Spinal cord (tissue), 10 donors: ENCODE results near the gene TMEM106B. TPM values are rescaled to one million over a fixed set of nuclear protein-coding genes. Genes with fewer than 3 reads are reported as not detected.

Experiments
- DNase-seq, 6 donors: peaks; one replicate each; pipeline versions ENCODE4 v3.0.0 to v3.0.0-alpha.2; 2013 to 2015; ENCODE audit warnings: low spot score in 6 of 6, low read depth in 4 of 6
- H3K27ac ChIP-seq: one replicate; pipeline ENCODE4 v1.5.1; 2013; ENCODE audit warnings: low read depth, low read length, control low read depth
- H3K27me3 ChIP-seq: one replicate; pipeline ENCODE4 v1.6.1; 2013; ENCODE audit warnings: low read length; ENCODE audit not compliant: control insufficient read depth, insufficient read depth
- H3K36me3 ChIP-seq: one replicate; pipeline ENCODE4 v1.6.1; 2013; ENCODE audit warnings: low read length; ENCODE audit not compliant: control insufficient read depth, insufficient read depth
- H3K4me1 ChIP-seq: one replicate; pipeline ENCODE4 v1.6.1; 2013; ENCODE audit warnings: low read length; ENCODE audit not compliant: control insufficient read depth, insufficient read depth
- H3K4me3 ChIP-seq: one replicate; pipeline ENCODE4 v1.5.1; 2013; ENCODE audit warnings: low read depth, low read length, control low read depth
- H3K9me3 ChIP-seq: one replicate; pipeline ENCODE4 v1.6.1; 2013; ENCODE audit warnings: low read length; ENCODE audit not compliant: control insufficient read depth, insufficient read depth
- WGBS: methylation state at CpG from one replicate; pipeline ENCODE4 v1.1.5; 2013; ENCODE audit warnings: missing lambda C conversion rate; ENCODE audit not compliant: insufficient coverage; 5-methylcytosine and 5-hydroxymethylcytosine counted together
- polyA plus RNA-seq, 2 donors: library from polyadenylated mRNA; unstranded; fragments of 120-200 nt; gene quantifications; one replicate each; pipeline ENCODE4 v1.2.1, GENCODE V29; 2013; ENCODE audit not compliant: insufficient read length in 2 of 2
- total RNA-seq, 2 donors: library from RNA; depleted of rRNA in 1 of 2; stranded (reverse); fragments of 120-200 nt in 1 of 2; fragments of >200 nt in 1 of 2; gene quantifications; one replicate each; pipeline versions ENCODE4 v1.2.3 to v1.2.4, GENCODE V29; 2013 to 2014
- donor health status: healthy.

The TMEM106B gene
- total and polyA plus RNA-seq, 4 donors = 40.9 to 120 (median 72.4) TPM

GRCh38 chr7:12199363-12199762 is 11.7 kb upstream of the TMEM106B start:
- Histone ChIP-seq H3K27me3 (no peaks in the 10 kb centered on the region), H3K9me3 (no peaks in the 10 kb centered on the region), H3K4me3 (no peak overlapping the region), H3K36me3 (no peaks in the 10 kb centered on the region), H3K27ac (no peak overlapping the region), H3K4me1 (no peaks in the 10 kb centered on the region)
- DNase-seq = no peak

GRCh38 chr7:12207046-12207445 is 4.0 kb upstream of the TMEM106B start:
- 31% methylated on average over 1 of the region's 2 CpGs for WGBS
- Histone ChIP-seq H3K27me3 (peaks cover 2% of the 10 kb centered on the region), H3K4me1 (no peaks in the 10 kb centered on the region), H3K9me3 (no peaks in the 10 kb centered on the region), H3K27ac (no peak overlapping the region), H3K4me3 (no peak overlapping the region), H3K36me3 (no peaks in the 10 kb centered on the region)
- DNase-seq = peak in 2 of 6 donors; percentile 13 to 17

GRCh38 chr7:12209221-12209620 is 1.9 kb upstream of the TMEM106B start:
- peak in 1 of 6 donors; percentile 63 for DNase-seq
- Histone ChIP-seq H3K27me3 (peaks cover 2% of the 10 kb centered on the region), H3K4me3 (no peak overlapping the region), H3K36me3 (no peaks in the 10 kb centered on the region), H3K9me3 (no peaks in the 10 kb centered on the region), H3K4me1 (no peaks in the 10 kb centered on the region), H3K27ac (no peak overlapping the region)
- no CpG with 5 or more reads among the region's 1 CpG for WGBS

- Histone ChIP-seq H3K4me1 (no peaks in the 10 kb centered on the region), H3K36me3 (no peaks in the 10 kb centered on the region), H3K27ac (peak overlapping the region; percentile 97), H3K9me3 (no peaks in the 10 kb centered on the region), H3K27me3 (peaks cover 2% of the 10 kb centered on the region), H3K4me3 (peak overlapping the region; percentile 95)
- DNase-seq = peak in 2 of 6 donors; percentile 5 to 7
- 0% methylated on average over 17 of the region's 26 CpGs for WGBS
Measured at GRCh38 chr7:12210179-12211053, 678 bp upstream of the TMEM106B start.

GRCh38 chr7:12211711-12212485 is 804 bp downstream of the TMEM106B start:
- 13% methylated on average over 4 of the region's 9 CpGs for WGBS
- H3K36me3 ChIP-seq = no peaks in the 10 kb centered on the region
- H3K4me1 ChIP-seq = no peaks in the 10 kb centered on the region
- peaks cover 2% of the 10 kb centered on the region for H3K27me3 ChIP-seq
- DNase-seq = peak; percentile 28 to 89 (median 50)
- peak overlapping the region; percentile 97 for H3K27ac ChIP-seq
- peak overlapping the region; percentile 95 for H3K4me3 ChIP-seq
- H3K9me3 ChIP-seq = no peaks in the 10 kb centered on the region

- H3K27ac ChIP-seq = no peak overlapping the region
- DNase-seq = no peak
- no peaks in the 10 kb centered on the region for H3K4me1 ChIP-seq
- no peaks in the 10 kb centered on the region for H3K27me3 ChIP-seq
- 100% methylated on average over 1 of the region's 1 CpG for WGBS
- H3K9me3 ChIP-seq = no peaks in the 10 kb centered on the region
- H3K36me3 ChIP-seq = peaks cover 2% of the 10 kb centered on the region
- H3K4me3 ChIP-seq = no peak overlapping the region
Measured at GRCh38 chr7:12217311-12217710, 6.2 kb downstream of the TMEM106B start.

- peak in 1 of 6 donors; percentile 72 for DNase-seq
- peaks cover 2% of the 10 kb centered on the region for H3K36me3 ChIP-seq
- WGBS = no CpG with 5 or more reads among the region's 1 CpG
Measured at GRCh38 chr7:12220389-12221046, 9.4 kb downstream of the TMEM106B start.

GRCh38 chr7:12221414-12221813 is 10.3 kb downstream of the TMEM106B start:
- Histone ChIP-seq H3K9me3 (no peaks in the 10 kb centered on the region), H3K36me3 (peaks cover 2% of the 10 kb centered on the region), H3K27ac (no peak overlapping the region), H3K27me3 (no peaks in the 10 kb centered on the region), H3K4me3 (no peak overlapping the region), H3K4me1 (no peaks in the 10 kb centered on the region)
- DNase-seq = no peak

More at GRCh38 chr7:12220389-12221046, 9.4 kb downstream of the TMEM106B start:
- H3K27ac ChIP-seq = no peak overlapping the region
- H3K4me1 ChIP-seq = no peaks in the 10 kb centered on the region
- no peak overlapping the region for H3K4me3 ChIP-seq
- H3K9me3 ChIP-seq = no peaks in the 10 kb centered on the region
- no peaks in the 10 kb centered on the region for H3K27me3 ChIP-seq

- peak in 1 of 6 donors; percentile 4 for DNase-seq
- peaks cover 2% of the 10 kb centered on the region for H3K36me3 ChIP-seq
- H3K9me3 ChIP-seq = no peaks in the 10 kb centered on the region
- H3K4me3 ChIP-seq = no peak overlapping the region
- H3K27me3 ChIP-seq = no peaks in the 10 kb centered on the region
- H3K27ac ChIP-seq = no peak overlapping the region
- WGBS = 0% methylated on average over 1 of the region's 1 CpG
- H3K4me1 ChIP-seq = no peaks in the 10 kb centered on the region
Measured at GRCh38 chr7:12222889-12223579, 11.9 kb downstream of the TMEM106B start.
